Activated CD8-positive, alpha-beta memory T cell treated with anti-CD3 and anti-CD28 coated beads, Interleukin-2, amount 50 U/mL, for 1 hour (primary cell): Measurements from ENCODE around the gene YDJC.
"Not testable (repeated sequence)": the region's sequence is repeated elsewhere in the genome, so short reads cannot be mapped to it uniquely, and the experiment has no call there.

ENCODE experiments used
- DNase-seq: peaks from one replicate; pipeline ENCODE4 v3.0.0-alpha.2; 2020; ENCODE audit errors: extremely low read depth

YDJC gene

DNA sequence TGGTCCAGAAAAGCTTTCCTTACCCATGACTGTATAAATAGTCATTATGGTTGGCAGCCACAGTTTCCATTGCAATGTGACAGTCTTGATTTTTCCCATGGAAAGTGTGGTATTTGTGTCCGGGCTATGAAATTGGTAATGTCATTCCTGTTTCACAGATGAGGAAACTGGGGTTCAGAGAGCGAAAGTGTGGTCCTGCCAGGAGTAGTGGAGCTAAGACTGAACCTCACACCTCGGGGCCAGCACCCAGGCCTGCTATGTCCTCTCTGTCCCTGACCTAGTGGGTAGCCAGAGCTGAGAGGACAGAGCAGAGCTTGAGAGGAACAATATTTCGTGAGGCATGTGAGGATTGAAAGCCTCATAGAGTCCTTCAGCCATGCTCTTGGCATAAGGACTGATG lies 1.2 kb upstream of the YDJC start:
- no peak for DNase-seq

GRCh38 chr22:21628386-21629254 lies 1.2 kb downstream of the YDJC start:
- no peak for DNase-seq

DNA sequence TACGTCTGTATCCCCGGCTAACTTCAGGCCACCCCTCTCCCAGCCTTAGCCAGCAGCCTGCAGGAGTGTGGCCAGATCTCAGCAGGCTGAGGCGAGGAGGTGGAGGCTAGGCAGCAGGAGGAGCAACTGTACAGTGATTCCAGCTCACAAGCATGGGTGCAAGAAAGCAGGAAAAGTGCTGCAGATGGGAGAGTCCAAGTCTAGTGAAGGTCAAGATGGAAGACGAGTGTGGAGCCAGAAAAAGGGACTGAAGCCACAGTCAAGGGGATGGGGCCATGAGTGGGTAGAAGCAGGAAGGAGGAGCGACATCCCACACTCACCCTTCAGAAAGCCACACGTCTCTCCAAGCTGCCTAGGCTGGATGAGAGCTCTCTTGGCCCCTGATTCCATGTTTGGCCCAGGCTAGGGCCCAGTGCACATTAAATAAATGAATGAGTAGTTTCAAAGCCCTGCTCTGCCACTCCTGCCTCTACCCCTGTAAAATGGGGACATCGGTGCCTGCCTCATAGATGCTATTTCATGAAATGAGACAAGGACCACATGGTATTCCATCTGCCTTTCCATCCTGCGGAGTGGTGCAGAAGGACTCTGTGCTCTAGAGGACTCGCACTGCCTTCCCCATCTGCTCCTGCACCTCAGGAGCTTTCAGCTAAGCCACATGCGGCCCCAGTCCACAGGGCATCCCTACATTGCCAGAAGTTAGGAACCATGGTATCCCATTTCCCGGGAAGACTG lies 2.9 kb downstream of the YDJC start:
- no peak for DNase-seq

DNA sequence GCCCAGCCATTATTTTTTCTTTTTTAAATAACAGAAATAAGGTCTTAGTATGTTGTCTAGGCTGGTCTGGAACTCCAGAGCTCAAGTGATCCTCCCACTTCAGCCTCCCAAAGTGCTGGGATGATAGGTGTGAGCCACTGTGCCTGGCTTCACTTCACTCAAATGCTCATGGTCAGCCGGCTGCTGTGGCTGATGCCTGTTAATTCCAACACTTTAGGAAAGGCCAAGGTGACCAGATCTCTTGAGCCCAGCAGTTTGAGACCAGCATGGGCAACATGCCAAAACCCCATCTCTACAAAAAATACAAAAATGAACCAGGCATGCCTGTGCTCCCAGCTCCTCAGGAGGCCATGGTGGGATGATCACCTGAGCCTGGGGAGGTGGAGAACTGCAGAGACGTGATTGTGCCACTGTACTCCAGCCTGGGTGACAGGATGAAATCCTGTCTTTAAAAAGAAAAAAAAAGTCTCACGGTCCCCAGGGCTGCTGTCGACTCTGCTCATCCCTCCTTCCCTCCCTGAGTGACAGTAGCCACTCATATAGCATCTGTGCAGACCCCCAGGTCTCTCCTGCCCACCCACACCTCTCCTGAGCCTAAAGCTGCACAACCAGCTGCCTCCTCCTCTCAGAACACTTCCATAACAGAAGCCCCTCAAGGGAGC lies 3.6 kb downstream of the YDJC start:
- no peak for DNase-seq

DNA sequence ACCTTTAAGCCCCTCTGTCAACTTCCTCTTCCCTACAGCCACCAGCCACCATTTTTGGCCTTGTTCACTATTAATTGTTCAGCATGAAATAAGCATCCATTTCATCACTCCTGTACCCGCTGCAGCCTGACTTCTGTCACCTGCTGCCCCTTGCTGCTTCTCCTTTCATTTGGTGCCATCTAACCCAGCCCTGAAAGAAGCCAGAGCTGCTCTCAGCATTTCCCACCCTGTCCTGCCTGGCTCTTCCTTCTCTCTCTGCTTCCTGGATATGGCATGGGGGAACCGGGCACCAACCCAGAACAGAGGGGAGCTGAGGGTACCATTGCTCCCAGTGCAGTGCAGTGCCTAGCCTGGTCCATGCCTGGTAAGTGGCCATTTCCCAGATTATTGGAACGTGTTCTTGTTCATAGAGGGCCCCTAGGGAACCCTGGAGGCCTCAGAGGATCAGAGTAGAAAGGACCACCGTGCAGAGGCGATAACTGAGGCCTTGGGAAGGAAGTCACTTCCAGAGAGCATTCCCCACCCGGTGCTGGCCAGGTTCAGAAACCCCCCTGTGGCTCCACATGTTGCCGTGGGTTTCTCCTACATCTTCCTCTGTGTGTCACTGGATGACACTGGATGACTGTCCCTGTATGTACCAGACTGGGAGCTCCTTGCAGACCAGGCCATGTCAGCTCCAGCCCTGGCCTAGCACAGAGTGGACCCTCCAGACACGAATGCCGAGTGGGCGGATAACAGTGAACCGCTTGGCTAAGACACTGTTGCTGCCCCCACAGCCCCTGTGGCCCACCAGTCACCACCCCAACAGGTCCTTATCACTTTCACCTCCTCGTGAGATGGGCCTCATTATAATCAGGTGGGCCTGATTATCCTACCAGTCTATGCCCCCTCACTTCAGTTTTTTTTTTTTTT lies 4.7 kb downstream of the YDJC start:
- DNase-seq: no peak

- DNase-seq: no peak
These were observed 5.5 kb downstream of the YDJC start for GRCh38 chr22:21624120-21624879.

GRCh38 chr22:21623648-21623970 lies 6.2 kb downstream of the YDJC start:
- DNase-seq: no peak

- DNase-seq: no peak
These were observed 6.7 kb downstream of the YDJC start for GRCh38 chr22:21622919-21623647.

GRCh38 chr22:21622011-21622918 lies 7.6 kb downstream of the YDJC start:
- no peak for DNase-seq

DNA sequence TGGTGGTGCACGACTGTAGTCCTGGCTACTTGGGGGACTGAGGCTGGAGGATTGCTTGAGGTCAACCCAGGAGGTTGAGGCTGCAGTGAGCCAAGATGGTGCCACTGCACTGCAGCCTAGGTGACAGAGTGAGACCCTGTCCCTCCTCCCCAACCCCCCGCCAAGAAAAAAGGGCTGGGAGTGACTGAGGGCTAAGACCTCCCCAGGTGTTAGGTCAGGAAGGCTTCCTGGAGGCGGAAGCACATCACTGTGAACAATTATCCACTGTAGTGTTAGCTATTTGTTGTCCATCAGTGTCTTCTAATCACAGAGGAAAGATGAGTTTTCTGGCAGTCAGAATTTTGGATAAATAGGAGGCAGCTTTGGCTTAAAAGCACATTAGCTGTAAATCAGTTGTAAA lies 8.8 kb downstream of the YDJC start:
- DNase-seq: no peak

DNA sequence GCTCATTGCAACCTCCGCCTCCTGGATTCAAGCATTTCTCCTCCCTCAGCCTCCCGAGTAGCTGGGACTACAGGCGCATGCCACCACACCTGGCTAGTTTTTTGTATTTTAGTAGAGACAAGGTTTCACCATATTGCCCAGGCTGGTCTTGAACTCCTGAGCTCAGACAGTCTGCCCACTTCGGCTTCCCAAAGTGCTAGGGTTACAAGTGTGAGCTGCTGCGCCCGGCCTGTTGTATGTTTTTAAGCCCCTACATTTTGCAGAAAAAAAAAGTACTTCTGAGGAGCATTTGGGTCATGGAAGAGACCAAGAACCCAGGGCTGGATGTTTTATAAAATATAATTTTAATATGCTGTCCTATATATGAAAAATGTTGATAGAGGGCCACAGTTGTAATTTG lies 12.5 kb downstream of the YDJC start:
- DNase-seq: not testable (repeated sequence)

DNA sequence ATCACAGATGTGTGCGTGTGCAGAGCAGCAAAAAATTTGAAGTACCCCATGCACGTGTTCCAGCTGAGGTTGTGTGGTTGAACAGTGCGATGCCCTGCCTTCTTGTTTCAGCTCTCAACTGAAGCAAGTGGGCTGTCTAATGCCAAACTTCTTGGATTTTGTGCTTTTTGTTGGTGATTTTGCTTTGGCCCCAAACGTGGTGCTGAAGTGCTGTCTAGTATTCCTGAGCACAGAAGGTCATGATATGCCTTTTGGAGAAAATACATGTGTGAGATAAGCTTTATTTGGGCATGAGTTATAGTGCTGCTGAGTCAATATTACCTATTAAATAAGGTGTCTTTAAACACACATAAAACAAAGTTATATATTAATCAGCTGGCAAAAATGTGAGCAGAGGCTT lies 14.1 kb downstream of the YDJC start:
- no peak for DNase-seq

- no peak for DNase-seq
These were observed 16.1 kb downstream of the YDJC start for GRCh38 chr22:21613553-21614233.

DNA sequence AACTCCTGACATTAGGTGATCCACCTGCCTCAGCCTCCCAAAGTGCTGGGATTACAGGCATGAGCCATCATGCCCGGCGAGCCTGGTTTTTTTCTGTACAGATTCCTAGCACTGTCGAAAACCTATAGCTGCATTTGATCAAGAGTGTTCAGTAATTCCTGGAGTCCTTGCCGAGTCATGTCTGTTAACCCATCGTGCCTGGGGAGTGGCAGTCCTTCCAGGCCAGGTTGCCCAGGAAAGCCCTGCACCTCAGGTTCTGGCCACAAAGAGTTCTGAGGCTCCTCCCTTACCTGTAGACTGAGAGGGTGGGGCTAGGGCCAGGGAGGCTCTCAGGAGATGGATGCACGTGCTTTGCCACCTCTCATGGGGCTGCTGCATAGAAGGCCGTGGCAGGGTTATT lies 17.0 kb downstream of the YDJC start:
- no peak for DNase-seq

GRCh38 chr22:21611210-21611977 lies 18.4 kb downstream of the YDJC start:
- DNase-seq: no peak

- DNase-seq: not testable (repeated sequence)
These were observed 20.2 kb downstream of the YDJC start for GRCh38 chr22:21609556-21610157.

DNA sequence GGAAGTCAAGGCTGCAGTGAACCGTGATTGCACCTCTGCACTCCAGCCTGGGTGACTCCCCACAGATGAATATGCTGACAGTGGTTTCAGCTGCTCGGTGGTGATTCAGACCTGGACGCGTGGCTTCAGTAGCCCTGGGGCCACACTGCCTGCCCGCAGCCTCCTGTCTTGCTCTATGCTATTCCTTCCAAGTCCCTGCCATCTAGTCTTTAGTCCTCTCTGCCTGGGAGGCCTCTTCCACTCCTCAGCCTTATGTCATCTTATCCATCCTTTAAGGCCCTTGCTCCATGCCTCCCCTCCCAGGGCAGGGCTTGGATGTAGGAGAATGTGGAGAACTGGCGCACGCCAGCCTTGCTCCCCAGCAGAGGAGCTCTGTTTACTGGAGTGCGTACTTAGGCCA lies 23.0 kb downstream of the YDJC start:
- no peak for DNase-seq
